Measurements from ENCODE around the gene ITGAL. TPM values are rescaled to one million over a fixed set of nuclear protein-coding genes. Genes with fewer than 3 reads are reported as not detected.

The ITGAL gene
- total and polyA plus RNA-seq, 12 donors = 0.72 to 14.7 (median 4.3) TPM

GRCh38 chr16:30554557-30555314 lies 82.2 kb downstream of the ITGAL start:
- H3K36me3 ChIP-seq (replicated peaks in 1 of 2) = peaks cover 0 to 31% of the 10 kb centered on the region in 2 donors
- 90 to 94% (median 92%) methylated on average over 11 to 18 of the region's 18 CpGs for WGBS, 4 donors
- TF ChIP-seq POLR2A (IDR thresholded peaks at IDR 0.05) (no peak), CTCF (IDR thresholded peaks at IDR 0.05) (no peak)
- no peak for DNase-seq
- H3K27me3 ChIP-seq = no peaks in the 10 kb centered on the region
- no peak overlapping the region for H3K4me3 ChIP-seq
- H3K4me1 ChIP-seq (replicated peaks in 1 of 2) = peaks cover 13 to 14% of the 10 kb centered on the region in 2 donors
- H3K27ac ChIP-seq = no peak overlapping the region
- H3K9me3 ChIP-seq (replicated peaks in 1 of 3) = no peaks in the 10 kb centered on the region
- intact Hi-C loops (cut with DNase I) = no loop called here

GRCh38 chr16:30555315-30556124 lies 83.0 kb downstream of the ITGAL start:
- Histone ChIP-seq H3K27me3 (no peaks in the 10 kb centered on the region), H3K4me1 (replicated peaks in 1 of 2) (peaks cover 13 to 14% of the 10 kb centered on the region in 2 donors), H3K36me3 (replicated peaks in 1 of 2) (peaks cover 0 to 31% of the 10 kb centered on the region in 2 donors), H3K9me3 (replicated peaks in 1 of 3) (no peaks in the 10 kb centered on the region), H3K27ac (no peak overlapping the region), H3K4me3 (no peak overlapping the region)
- intact Hi-C loops (cut with DNase I) = no loop called here
- no peak for DNase-seq
- 93 to 96% (median 95%) methylated on average over 27 to 69 of the region's 69 CpGs for WGBS, 4 donors
- TF ChIP-seq POLR2A (IDR thresholded peaks at IDR 0.05) = no peak
- no peak for TF ChIP-seq CTCF (IDR thresholded peaks at IDR 0.05)

GRCh38 chr16:30556125-30556473 lies 83.6 kb downstream of the ITGAL start:
- Histone ChIP-seq H3K4me1 (replicated peaks in 1 of 2) (peaks cover 14 to 15% of the 10 kb centered on the region in 2 donors), H3K36me3 (replicated peaks in 1 of 2) (peaks cover 0 to 31% of the 10 kb centered on the region in 2 donors), H3K9me3 (replicated peaks in 1 of 3) (no peaks in the 10 kb centered on the region), H3K27me3 (no peaks in the 10 kb centered on the region), H3K4me3 (no peak overlapping the region), H3K27ac (no peak overlapping the region)
- TF ChIP-seq POLR2A (IDR thresholded peaks at IDR 0.05) = no peak
- no peak for TF ChIP-seq CTCF (IDR thresholded peaks at IDR 0.05)
- intact Hi-C loops (cut with DNase I) = no loop called here
- no peak for DNase-seq
- WGBS, 4 donors = 53 to 84% (median 55%) methylated on average over 10 of the region's 10 CpGs

- no peaks in the 10 kb centered on the region for H3K9me3 ChIP-seq (replicated peaks in 1 of 3)
- peak overlapping the region; percentile 93 to 97 (median 96) for H3K27ac ChIP-seq
- DNase-seq = no peak
- peak overlapping the region; percentile 83 to 91 (median 88) for H3K4me3 ChIP-seq
- TF ChIP-seq POLR2A (IDR thresholded peaks at IDR 0.05) = no peak
- peak in 2 of 6 experiments; percentile 5 to 19 for TF ChIP-seq CTCF (IDR thresholded peaks at IDR 0.05)
- WGBS, 4 donors = 0 to 1% (median 1%) methylated on average over 9 to 17 of the region's 17 CpGs; no CpG with 5 or more reads in 1 of the 4 donors
- no peaks in the 10 kb centered on the region for H3K27me3 ChIP-seq
- intact Hi-C loops (cut with DNase I) = no loop called here
- H3K36me3 ChIP-seq (replicated peaks in 1 of 2) = peaks cover 0 to 31% of the 10 kb centered on the region in 2 donors
- peaks cover 14 to 20% of the 10 kb centered on the region in 2 donors for H3K4me1 ChIP-seq (replicated peaks in 1 of 2)
These were observed 85.1 kb downstream of the ITGAL start for GRCh38 chr16:30557707-30557956.

Data from adrenal gland (tissue), 12 donors.